SK-N-SH (cell line): ENCODE data around the gene EPB41L4A. TPM values are rescaled to one million over a fixed set of nuclear protein-coding genes. Genes with fewer than 3 reads are reported as not detected.
A peak's percentile ranks its signal among the peaks of the same experiment; 100 is the strongest.

Experiments used
- CTCF ChIA-PET: fragments of 300-600, 350-600 bp; formaldehyde crosslinking; extraction: SDS; loops from one replicate; lab custom pipeline; 2021; lab: Yijun Ruan, JAX
- POLR2A ChIA-PET: fragments of 350-600 bp; sonication (Branson Sonifier 250); formaldehyde crosslinking; extraction: SDS; loops from one replicate; lab custom pipeline; 2020; ENCODE audit warnings: antibody characterized with exemption, inconsistent platforms; lab: Yijun Ruan, JAX
- DNase-seq: peaks from one replicate; pipeline ENCODE4 v3.0.0; 2012
- H2AFZ ChIP-seq: fragments of 200-600 bp; sonication (generic); 2 replicates; pipeline ENCODE4 v1.8.1; 2016; ENCODE audit warnings: antibody characterized with exemption, mild to moderate bottlenecking, low read depth
- H3F3A ChIP-seq: fragments of 200-600 bp; sonication (generic); replicated peaks from 2 replicates; pipeline ENCODE3; 2016; ENCODE audit warnings: antibody characterized with exemption, mild to moderate bottlenecking; ENCODE audit not compliant: insufficient read depth
- H3K27ac ChIP-seq, 2 experiments: fragments of 200-500 bp in 1 of 2; fragments of 200-600 bp in 1 of 2; sonication (Bioruptor generic) in 1 of 2; sonication (generic), shearing (Covaris generic) in 1 of 2; 2 replicates each; pipeline versions ENCODE4 v1.5.1 to v1.6.1; 2014 to 2016; ENCODE audit warnings: low read depth in 2 of 2, inconsistent platforms in 1 of 2, low read length in 1 of 2, mild to moderate bottlenecking in 1 of 2, mixed read lengths in 1 of 2
- H3K27me3 ChIP-seq: fragments of 200-600 bp; sonication (generic), shearing (Covaris generic); 2 replicates; pipeline ENCODE4 v1.6.1; 2016; ENCODE audit warnings: mixed run types; ENCODE audit not compliant: insufficient read depth
- H3K36me3 ChIP-seq, 2 experiments: fragments of 200-500 bp in 1 of 2; fragments of 200-600 bp in 1 of 2; sonication (Bioruptor generic) in 1 of 2; sonication (generic) in 1 of 2; replicated peaks in 1 of 2; 2 replicates each; pipeline versions ENCODE3 to v1.5.1; 2014 to 2016; ENCODE audit warnings: low read length in 1 of 2, mild to moderate bottlenecking in 1 of 2; ENCODE audit not compliant: insufficient read depth in 2 of 2, control insufficient read depth in 1 of 2
- H3K4me1 ChIP-seq, 2 experiments: fragments of 200-500 bp in 1 of 2; fragments of 200-600 bp in 1 of 2; sonication (Bioruptor generic) in 1 of 2; sonication (generic), shearing (Covaris generic) in 1 of 2; 2 replicates each; pipeline versions ENCODE4 v1.5.1 to v1.6.1; 2014 to 2016; ENCODE audit warnings: low read depth in 1 of 2, low read length in 1 of 2, mixed run types in 1 of 2; ENCODE audit not compliant: insufficient read depth in 2 of 2, control insufficient read depth in 1 of 2
- H3K4me2 ChIP-seq: fragments of 200-600 bp; sonication (generic), shearing (Covaris generic); 2 replicates; pipeline ENCODE4 v1.6.1; 2017; ENCODE audit warnings: mixed run types
- H3K4me3 ChIP-seq, 2 experiments: fragments of 200-500 bp in 1 of 2; fragments of 200-600 bp in 1 of 2; sonication (Bioruptor generic) in 1 of 2; sonication (generic), shearing (Covaris generic) in 1 of 2; 2 replicates each; pipeline versions ENCODE4 v1.5.1 to v1.8.1; 2014 to 2016; ENCODE audit warnings: low read depth in 2 of 2, inconsistent platforms in 1 of 2, low read length in 1 of 2, mild to moderate bottlenecking in 1 of 2, mixed read lengths in 1 of 2, moderate library complexity in 1 of 2
- H3K79me2 ChIP-seq: fragments of 200-600 bp; sonication (generic); 2 replicates; pipeline ENCODE4 v1.8.1; 2017; ENCODE audit warnings: mild to moderate bottlenecking; ENCODE audit not compliant: insufficient read depth
- H3K9ac ChIP-seq: fragments of 200-600 bp; sonication (generic); 2 replicates; pipeline ENCODE4 v1.6.1; 2017; ENCODE audit warnings: mixed run types
- H3K9me2 ChIP-seq: fragments of 200-600 bp; sonication (generic); 2 replicates; pipeline ENCODE4 v1.6.1; 2017; ENCODE audit warnings: mixed run types
- H3K9me3 ChIP-seq: fragments of 200-600 bp; sonication (generic); 2 replicates; pipeline ENCODE4 v1.6.1; 2017; ENCODE audit warnings: mixed run types, mild to moderate bottlenecking, moderate library complexity
- H4K20me1 ChIP-seq: fragments of 200-600 bp; sonication (generic); 2 replicates; pipeline ENCODE4 v1.6.1; 2017; ENCODE audit warnings: mild to moderate bottlenecking, mixed run types; ENCODE audit not compliant: insufficient read depth
- CHD2 ChIP-seq: fragments of 150-350 bp; IDR thresholded peaks from 2 replicates; pipeline ENCODE4 v1.6.1; 2018; ENCODE audit warnings: low read length; ENCODE audit not compliant: partially characterized antibody
- CTCF ChIP-seq: fragments of 200-600 bp; sonication (generic); IDR thresholded peaks from 2 replicates; pipeline ENCODE4 v1.6.1; 2017; ENCODE audit warnings: antibody characterized with exemption, mild to moderate bottlenecking, moderate library complexity
- ELF1 ChIP-seq: IDR thresholded peaks from 2 replicates; pipeline ENCODE4 v1.4.0; 2012
- EZH2phosphoT487 ChIP-seq: fragments of 200-600 bp; sonication (generic); IDR thresholded peaks from 2 replicates; pipeline ENCODE4 v1.6.1; 2017; ENCODE audit warnings: low read depth, mixed run types, mild to moderate bottlenecking, antibody characterized with exemption, moderate library complexity, borderline replicate concordance
- FOSL2 ChIP-seq: IDR thresholded peaks from 2 replicates; pipeline ENCODE4 v1.4.0; 2012; ENCODE audit warnings: low read depth, mild to moderate bottlenecking, moderate library complexity, borderline replicate concordance
- FOXJ3 ChIP-seq: sonication (generic); formaldehyde crosslinking; IDR thresholded peaks from 2 replicates; pipeline ENCODE4 v1.5.1; 2020; ENCODE audit warnings: mild to moderate bottlenecking, missing genetic modification reagents
- FOXM1 ChIP-seq: IDR thresholded peaks from 2 replicates; pipeline ENCODE4 v1.4.0; 2012; ENCODE audit warnings: low read depth, mild to moderate bottlenecking
- GABPA ChIP-seq: IDR thresholded peaks from 2 replicates; pipeline ENCODE4 v1.4.0; 2012; ENCODE audit warnings: low read depth, mild to moderate bottlenecking
- GATA2 ChIP-seq: sonication (generic); formaldehyde crosslinking; IDR thresholded peaks from 2 replicates; pipeline ENCODE4 v1.5.0; 2020; ENCODE audit warnings: mild to moderate bottlenecking, missing genetic modification reagents
- JUND ChIP-seq: IDR thresholded peaks from 2 replicates; pipeline ENCODE4 v1.4.0; 2012
- MAX ChIP-seq: IDR thresholded peaks from 2 replicates; pipeline ENCODE4 v1.4.0; 2012; ENCODE audit warnings: low read depth
- MEF2A ChIP-seq: IDR thresholded peaks from 2 replicates; pipeline ENCODE4 v1.4.0; 2012; ENCODE audit warnings: low read depth, borderline replicate concordance
- MXI1 ChIP-seq: IDR thresholded peaks from 2 replicates; pipeline ENCODE4 v1.6.1; 2012; ENCODE audit warnings: mild to moderate bottlenecking, low read depth, low read length, improper control_type of control experiment
- NFIC ChIP-seq: IDR thresholded peaks from 2 replicates; pipeline ENCODE4 v1.4.0; 2012; ENCODE audit warnings: borderline replicate concordance
- NRF1 ChIP-seq: IDR thresholded peaks from 2 replicates; pipeline ENCODE4 v1.6.1; 2012; ENCODE audit warnings: low read depth, mild to moderate bottlenecking, low read length
- PBX3 ChIP-seq: IDR thresholded peaks from 2 replicates; pipeline ENCODE4; 2012
- POLR2AphosphoS5 ChIP-seq: IDR thresholded peaks from 2 replicates; pipeline ENCODE4 v1.6.1; 2012; ENCODE audit warnings: low read depth, low read length
- RAD21 ChIP-seq: IDR thresholded peaks from 2 replicates; pipeline ENCODE4 v1.6.1; 2012; ENCODE audit warnings: mild to moderate bottlenecking, low read length
- RCOR1 ChIP-seq: fragments of 150-350 bp; IDR thresholded peaks from 2 replicates; pipeline ENCODE4 v1.6.1; 2017; ENCODE audit warnings: antibody characterized with exemption, low read length
- REST ChIP-seq: IDR thresholded peaks from 2 replicates; pipeline ENCODE4 v1.6.1; 2012; ENCODE audit warnings: mild to moderate bottlenecking, low read depth, low read length, moderate library complexity
- RFX5 ChIP-seq: IDR thresholded peaks from 2 replicates; pipeline ENCODE4 v1.6.1; 2012; ENCODE audit warnings: mild to moderate bottlenecking, improper control_type of control experiment, low read length
- RXRA ChIP-seq: IDR thresholded peaks from 2 replicates; pipeline ENCODE4 v1.4.0; 2012; ENCODE audit warnings: low read depth, mild to moderate bottlenecking, borderline replicate concordance
- SIN3A ChIP-seq: IDR thresholded peaks from 2 replicates; pipeline ENCODE4 v1.6.1; 2012; ENCODE audit warnings: low read depth, mild to moderate bottlenecking, low read length, moderate library complexity, borderline replicate concordance
- SMC3 ChIP-seq: IDR thresholded peaks from 2 replicates; pipeline ENCODE4 v1.6.1; 2012; ENCODE audit warnings: low read depth, low read length, improper control_type of control experiment
- TAF1 ChIP-seq: IDR thresholded peaks from 2 replicates; pipeline ENCODE4 v1.6.1; 2012; ENCODE audit warnings: low read depth, mild to moderate bottlenecking, low read length, moderate library complexity, borderline replicate concordance
- TCF12 ChIP-seq: IDR thresholded peaks from 2 replicates; pipeline ENCODE4 v1.4.0; 2012
- TEAD4 ChIP-seq: IDR thresholded peaks from 2 replicates; pipeline ENCODE4 v1.4.0; 2012; ENCODE audit warnings: mild to moderate bottlenecking, borderline replicate concordance; ENCODE audit not compliant: insufficient read depth
- USF2 ChIP-seq: fragments of 150-350 bp; IDR thresholded peaks from 2 replicates; pipeline ENCODE4 v1.6.1; 2017; ENCODE audit warnings: antibody characterized with exemption, low read length, low read depth, borderline replicate concordance
- YY1 ChIP-seq: IDR thresholded peaks from 2 replicates; pipeline ENCODE4 v1.4.0; 2012; ENCODE audit warnings: low read depth, mild to moderate bottlenecking
- WGBS: methylation state at CpG from one replicate; pipeline ENCODE4 v1.1.6; 2017; ENCODE audit warnings: low lambda C conversion rate; 5-methylcytosine and 5-hydroxymethylcytosine counted together
- polyA plus RNA-seq, 3 experiments: library from polyadenylated mRNA; depleted of rRNA; stranded (reverse); fragments of >200 nt; gene quantifications; 2 replicates each; pipeline ENCODE4 v1.2.3, GENCODE V29; 2012

The EPB41L4A gene
- polyA plus RNA-seq, 1 of the 3 experiments (the other 2 are of a cell fraction), result 0.07 TPM

GRCh38 chr5:112342389-112342788, 76.7 kb downstream of the EPB41L4A start:
- POLR2A ChIA-PET, result no interaction called here
- no peaks in the 10 kb centered on the region for H4K20me1 ChIP-seq
- no peaks in the 10 kb centered on the region for H3K9me3 ChIP-seq
- peak overlapping the region in 1 of 2 experiments; percentile 96; a peak in 2 of 4 replicates for H3K27ac ChIP-seq
- H3K36me3 ChIP-seq, result no peaks in the 10 kb centered on the region
- H3K4me1 ChIP-seq, result peaks cover 0 to 11% of the 10 kb centered on the region in 2 experiments; a peak in 2 of 4 replicates
- 13% methylated on average over 3 of the region's 3 CpGs for WGBS
- H3K4me2 ChIP-seq, result no peak overlapping the region
- H3K9ac ChIP-seq, result no peak overlapping the region
- no peaks in the 10 kb centered on the region for H3F3A ChIP-seq
- peak; percentile 64 for DNase-seq
- H3K4me3 ChIP-seq, result no peak overlapping the region
- H3K79me2 ChIP-seq, result no peaks in the 10 kb centered on the region
- H2AFZ ChIP-seq, result no peak overlapping the region
- CTCF ChIA-PET, result interaction anchor here (1.5 kb wide), 1 partner anchor 77 kb away, joined by 5 read pairs; the partner anchor contains the start of gene EPB41L4A
- no peaks in the 10 kb centered on the region for H3K27me3 ChIP-seq
- H3K9me2 ChIP-seq, result no peaks in the 10 kb centered on the region
- no peak; the same call in 1 of the 2 replicates for TF ChIP-seq RAD21
- TF ChIP-seq REST, result no peak
- no peak for TF ChIP-seq RFX5
- TF ChIP-seq CHD2, result peak; percentile 48
- TF ChIP-seq SIN3A, result no peak
- TF ChIP-seq TCF12, result no peak
- no peak for TF ChIP-seq RXRA
- peak; percentile 64 for TF ChIP-seq GATA2
- no peak for TF ChIP-seq MEF2A
- peak; percentile 71; the same call in 1 of the 2 replicates for TF ChIP-seq RCOR1
- TF ChIP-seq ELF1, result no peak
- no peak for TF ChIP-seq FOXJ3 (CRISPR knock-in tag)
- TF ChIP-seq POLR2AphosphoS5, result no peak
- peak; percentile 67; the same call in 1 of the 2 replicates for TF ChIP-seq USF2
- no peak for TF ChIP-seq FOSL2
- TF ChIP-seq GABPA, result no peak
- TF ChIP-seq MXI1, result peak; percentile 83; the same call in 1 of the 2 replicates
- no peak for TF ChIP-seq FOXM1
- no peak for TF ChIP-seq TAF1
- TF ChIP-seq TEAD4, result no peak
- no peak for TF ChIP-seq MAX
- no peak for TF ChIP-seq SMC3
- no peak for TF ChIP-seq PBX3
- no peak for TF ChIP-seq CTCF
- no peak for TF ChIP-seq YY1
- TF ChIP-seq EZH2phosphoT487, result no peak
- TF ChIP-seq NFIC, result no peak
- no peak for TF ChIP-seq JUND
- no peak for TF ChIP-seq NRF1
